Ovary (tissue), 3 donors: ENCODE data around the gene ATP6V0A1.

Experiments
- POLR2A ChIP-seq: fragments of 450-650 bp; IDR thresholded peaks from one replicate; pipeline ENCODE4 v1.6.1; 2017; ENCODE audit warnings: antibody characterized with exemption, mild to moderate bottlenecking, moderate library complexity
- TF ChIP-seq, protein P1 (sequence below), 3 donors: fragments of 450-650 bp in 2 of 3; fragments of 200-600 bp in 1 of 3; IDR thresholded peaks; one replicate each; pipeline versions ENCODE4 v1.5.1 to v1.8.0; 2016 to 2022; ENCODE audit warnings: antibody characterized with exemption in 3 of 3, mild to moderate bottlenecking in 1 of 3
- donor health status: DM: no; HTN: no; CAD: no.

DNA sequence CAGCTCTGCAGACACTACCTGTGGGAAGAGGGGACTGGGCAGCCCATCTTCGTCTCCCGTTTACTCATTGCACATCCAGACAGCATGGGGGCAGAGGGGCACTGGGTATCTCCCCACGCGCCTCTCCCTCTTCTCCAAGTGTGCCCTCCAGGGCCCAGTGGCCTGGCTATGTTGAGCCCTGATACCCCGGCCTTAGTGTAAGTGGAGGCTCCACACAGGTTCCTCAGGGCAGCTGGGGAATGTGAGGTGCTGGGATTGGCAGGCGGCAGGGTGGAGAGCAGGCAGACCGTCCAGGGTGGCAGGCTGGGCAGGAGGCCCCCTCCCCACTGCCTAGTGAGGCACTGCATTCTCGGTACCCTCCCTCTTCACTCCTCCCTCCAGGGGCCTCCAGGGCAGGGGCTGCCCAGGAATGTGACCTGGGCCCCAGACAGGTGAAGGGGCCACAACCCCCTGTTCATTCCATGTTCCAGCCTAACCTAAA is 64.2 kb downstream of the ATP6V0A1 start:
- no peak for TF ChIP-seq POLR2A
- TF ChIP-seq, protein P1, sequence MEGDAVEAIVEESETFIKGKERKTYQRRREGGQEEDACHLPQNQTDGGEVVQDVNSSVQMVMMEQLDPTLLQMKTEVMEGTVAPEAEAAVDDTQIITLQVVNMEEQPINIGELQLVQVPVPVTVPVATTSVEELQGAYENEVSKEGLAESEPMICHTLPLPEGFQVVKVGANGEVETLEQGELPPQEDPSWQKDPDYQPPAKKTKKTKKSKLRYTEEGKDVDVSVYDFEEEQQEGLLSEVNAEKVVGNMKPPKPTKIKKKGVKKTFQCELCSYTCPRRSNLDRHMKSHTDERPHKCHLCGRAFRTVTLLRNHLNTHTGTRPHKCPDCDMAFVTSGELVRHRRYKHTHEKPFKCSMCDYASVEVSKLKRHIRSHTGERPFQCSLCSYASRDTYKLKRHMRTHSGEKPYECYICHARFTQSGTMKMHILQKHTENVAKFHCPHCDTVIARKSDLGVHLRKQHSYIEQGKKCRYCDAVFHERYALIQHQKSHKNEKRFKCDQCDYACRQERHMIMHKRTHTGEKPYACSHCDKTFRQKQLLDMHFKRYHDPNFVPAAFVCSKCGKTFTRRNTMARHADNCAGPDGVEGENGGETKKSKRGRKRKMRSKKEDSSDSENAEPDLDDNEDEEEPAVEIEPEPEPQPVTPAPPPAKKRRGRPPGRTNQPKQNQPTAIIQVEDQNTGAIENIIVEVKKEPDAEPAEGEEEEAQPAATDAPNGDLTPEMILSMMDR (IDR thresholded peaks at IDR 0.05): no peak
